HepG2 (cell line): ENCODE measurements around the gene USP36. TPM values are rescaled to one million over a fixed set of nuclear protein-coding genes. Genes with fewer than 3 reads are reported as not detected.

ENCODE experiments used
- BORCS8-MEF2B ChIP-seq: sonication (generic); formaldehyde crosslinking; IDR thresholded peaks from 2 replicates; pipeline ENCODE4 v1.8.0; 2022; ENCODE audit warnings: mild to moderate bottlenecking, missing genetic modification reagents
- GABPB1 ChIP-seq: IDR thresholded peaks from 2 replicates; pipeline ENCODE4 v1.6.1; 2016; ENCODE audit warnings: mild to moderate bottlenecking, missing genetic modification reagents, moderate library complexity, missing compliant biosample characterization
- HNF1B ChIP-seq: sonication (generic); formaldehyde crosslinking; IDR thresholded peaks from 2 replicates; pipeline ENCODE4 v1.5.1; 2020; ENCODE audit warnings: mild to moderate bottlenecking, moderate library complexity, missing genetic modification reagents
- LCORL ChIP-seq, 2 experiments: fragments of 450-650 bp in 1 of 2; sonication (generic) in 1 of 2; formaldehyde crosslinking in 1 of 2; IDR thresholded peaks; 2 replicates each; pipeline versions ENCODE4 v1.5.0 to v1.6.1; 2017 to 2020; ENCODE audit warnings: antibody characterized with exemption in 1 of 2, missing genetic modification reagents in 1 of 2
- PRMT3 ChIP-seq: sonication (generic); formaldehyde crosslinking; IDR thresholded peaks from 2 replicates; pipeline ENCODE4 v1.8.1; 2022; ENCODE audit warnings: low read depth, mild to moderate bottlenecking, moderate library complexity, missing genetic modification reagents, borderline replicate concordance
- RBFOX2 ChIP-seq: fragments of 200-400 bp; formaldehyde crosslinking; IDR thresholded peaks from 2 replicates; pipeline ENCODE4 v1.6.1; 2017; ENCODE audit warnings: low read depth, mild to moderate bottlenecking, low read length
- TFE3 ChIP-seq: IDR thresholded peaks from 2 replicates; pipeline ENCODE4 v1.6.1; 2016
- WIZ ChIP-seq: sonication (generic); formaldehyde crosslinking; IDR thresholded peaks from 2 replicates; pipeline ENCODE4 v1.5.1; 2020; ENCODE audit warnings: mild to moderate bottlenecking, missing genetic modification reagents
- ZBTB46 ChIP-seq: sonication (generic); formaldehyde crosslinking; IDR thresholded peaks from 2 replicates; pipeline ENCODE4 v1.4.0; 2020; ENCODE audit warnings: mild to moderate bottlenecking, missing genetic modification reagents, borderline replicate concordance
- ZBTB7A ChIP-seq: sonication (generic); formaldehyde crosslinking; IDR thresholded peaks from 2 replicates; pipeline ENCODE4 v1.8.0; 2022; ENCODE audit warnings: mild to moderate bottlenecking, missing genetic modification reagents
- ZNF138 ChIP-seq: sonication (generic); formaldehyde crosslinking; IDR thresholded peaks from 2 replicates; pipeline ENCODE4 v1.5.0; 2020; ENCODE audit warnings: mild to moderate bottlenecking, low read depth, missing genetic modification reagents
- ZNF407 ChIP-seq: sonication (generic); formaldehyde crosslinking; IDR thresholded peaks from one replicate; pipeline ENCODE4 v1.5.1; 2020; ENCODE audit warnings: mild to moderate bottlenecking, missing genetic modification reagents; ENCODE audit errors: not compliant biosample characterization
- ZNF746 ChIP-seq: sonication (generic); formaldehyde crosslinking; IDR thresholded peaks from 2 replicates; pipeline ENCODE4 v1.8.0; 2022; ENCODE audit warnings: mild to moderate bottlenecking, missing genetic modification reagents
- polyA plus RNA-seq, 8 experiments: library from polyadenylated mRNA; depleted of rRNA in 3 of 8; stranded (reverse) in 7 of 8; unstranded in 1 of 8; fragments of >200 nt; fragmentation: Illumina TruSeq in 4 of 8; extraction: Trizol in 4 of 8; gene quantifications; 2 replicates each; pipeline versions ENCODE4 v1.2.1 to v1.2.3, GENCODE V29; 2011 to 2016; ENCODE audit warnings: low read depth in 4 of 8, missing spikeins in 1 of 8, mixed read lengths in 1 of 8; ENCODE audit not compliant: insufficient read depth in 1 of 8
- total RNA-seq, 5 experiments: library from RNA; depleted of rRNA; stranded (reverse); fragments of >200 nt; fragmentation: Illumina TruSeq; extraction: Trizol; gene quantifications; 2 replicates each; pipeline ENCODE4 v1.2.3, GENCODE V29; 2016; ENCODE audit warnings: low read depth in 1 of 5

USP36 gene
- total and polyA plus RNA-seq, 2 of the 13 experiments (the other 11 are each of a cell fraction or from before 2014, with no cell fraction given): 29.6 to 45.9 TPM

GRCh38 chr17:78831688-78832540 is 8.7 kb downstream of the USP36 start (continued):
- TF ChIP-seq WIZ (CRISPR knock-in tag): 0 out of 2 replicates have a peak, but pooled peaks have one; percentile 15
- no peak for TF ChIP-seq LCORL (IDR thresholded peaks at IDR 0.05)
- TF ChIP-seq LCORL (CRISPR knock-in tag; IDR thresholded peaks at IDR 0.05): peak; percentile 92
- peak; percentile 82 for TF ChIP-seq HNF1B (CRISPR knock-in tag)
- peak; percentile 86 for TF ChIP-seq BORCS8-MEF2B (CRISPR knock-in tag)
- peak; percentile 52 for TF ChIP-seq ZNF407 (CRISPR knock-in tag)
- TF ChIP-seq ZNF746 (CRISPR knock-in tag): no peak; the same call in 1 of the 2 replicates
- TF ChIP-seq PRMT3 (CRISPR knock-in tag): no peak
- no peak for TF ChIP-seq ZNF138 (CRISPR knock-in tag)
- no peak for TF ChIP-seq RBFOX2
- peak; percentile 91 for TF ChIP-seq ZBTB7A (CRISPR knock-in tag)
- 0 out of 2 replicates have a peak, but pooled peaks have one; percentile 19 for TF ChIP-seq GABPB1 (CRISPR knock-in tag)
- TF ChIP-seq ZBTB46 (CRISPR knock-in tag): no peak
- TF ChIP-seq TFE3 (CRISPR knock-in tag): peak; percentile 33; the same call in 1 of the 2 replicates
